H1 (cell line): Measurements from ENCODE around the gene SIRT6.
A peak's percentile ranks its signal among the peaks of the same experiment; 100 is the strongest.

Experiments used
- BCL11A ChIP-seq, 2 experiments: IDR thresholded peaks; one replicate each; pipeline ENCODE4 v1.6.1; 2011; ENCODE audit warnings: low read depth in 2 of 2, low read length in 2 of 2, mild to moderate bottlenecking in 2 of 2
- CTCF ChIP-seq, 3 experiments: IDR thresholded peaks; 1 replicate in 2 of 3; 2 replicates in 1 of 3; pipeline versions ENCODE4 v1.5.1 to v1.6.1; 2011; ENCODE audit warnings: low read length in 3 of 3, mild to moderate bottlenecking in 3 of 3, inconsistent platforms in 2 of 3, low read depth in 1 of 3, moderate library complexity in 1 of 3; ENCODE audit not compliant: insufficient read depth in 1 of 3; ENCODE audit errors: control extremely low read depth in 1 of 3
- PHF8 ChIP-seq: fragments of 200-600 bp; sonication (generic); conservative IDR thresholded peaks from 2 replicates; pipeline ENCODE4 v1.7.1; 2012; ENCODE audit warnings: low read depth, mild to moderate bottlenecking, inconsistent platforms, low read length, moderate library complexity
- POLR2A ChIP-seq, 2 experiments: IDR thresholded peaks; 1 replicate in 1 of 2; 2 replicates in 1 of 2; pipeline ENCODE4 v1.6.1; 2011; ENCODE audit warnings: low read depth in 2 of 2, low read length in 2 of 2, mild to moderate bottlenecking in 2 of 2; ENCODE audit errors: control extremely low read depth in 1 of 2
- POLR2AphosphoS5 ChIP-seq: IDR thresholded peaks from 2 replicates; pipeline ENCODE4 v1.6.1; 2011; ENCODE audit warnings: low read depth, low read length
- RAD21 ChIP-seq, 2 experiments: IDR thresholded peaks in 1 of 2; conservative IDR thresholded peaks in 1 of 2; 2 replicates each; pipeline ENCODE4 v1.6.1; 2011; ENCODE audit warnings: low read depth in 2 of 2, low read length in 2 of 2, improper control_type of control experiment in 1 of 2, inconsistent platforms in 1 of 2, mild to moderate bottlenecking in 1 of 2, moderate library complexity in 1 of 2
- RNF2 ChIP-seq: fragments of 200-900, 300-1000 bp; sonication (generic); IDR thresholded peaks from 2 replicates; pipeline ENCODE4 v1.7.1; 2016; ENCODE audit warnings: borderline replicate concordance, low read depth, mild to moderate bottlenecking, antibody characterized with exemption, low read length; ENCODE audit not compliant: poor library complexity, severe bottlenecking; ENCODE audit errors: missing control alignments
- SIN3A ChIP-seq, 2 experiments: IDR thresholded peaks in 1 of 2; conservative IDR thresholded peaks in 1 of 2; 2 replicates each; pipeline ENCODE4 v1.6.1; 2011 to 2012; ENCODE audit warnings: low read length in 2 of 2, improper control_type of control experiment in 1 of 2, low read depth in 1 of 2, mild to moderate bottlenecking in 1 of 2
- SP2 ChIP-seq: IDR thresholded peaks from 2 replicates; pipeline ENCODE4 v1.6.1; 2012; ENCODE audit warnings: mild to moderate bottlenecking, low read length, inconsistent platforms

- TF ChIP-seq CTCF (IDR thresholded peaks at IDR 0.05; ENCODE audit: control extremely low read depth in 1 of 3, insufficient read depth in 1 of 3, low read depth in 1 of 3, low read length in 3 of 3), result no peak
- TF ChIP-seq POLR2A (IDR thresholded peaks at IDR 0.05; ENCODE audit: control extremely low read depth in 1 of 2, low read depth in 2 of 2, low read length in 2 of 2), result no peak
- TF ChIP-seq RNF2, result no peak
- no peak for TF ChIP-seq POLR2AphosphoS5
- no peak for TF ChIP-seq RAD21 (IDR thresholded peaks at IDR 0.05 in 1 of 2, conservative IDR thresholded peaks at IDR 0.05 in 1 of 2; ENCODE audit: low read depth in 2 of 2, low read length in 2 of 2)
- TF ChIP-seq PHF8, result no peak
- no peak for TF ChIP-seq BCL11A (IDR thresholded peaks at IDR 0.05; ENCODE audit: low read depth in 2 of 2, low read length in 2 of 2)
- peak; percentile 85 to 97; a peak in 3 of 4 replicates for TF ChIP-seq SIN3A (conservative IDR thresholded peaks at IDR 0.05 in 1 of 2, IDR thresholded peaks at IDR 0.05 in 1 of 2; ENCODE audit: low read depth in 1 of 2, low read length in 2 of 2)
- TF ChIP-seq SP2, result no peak
Measured at GRCh38 chr19:4172861-4173473, 9.4 kb downstream of the SIRT6 start.
